Stimulated activated CD4-positive, alpha-beta T cell treated with anti-CD3 and anti-CD28 coated beads, Interleukin-4, amount 100 ng/mL, for 24 hours (primary cell): ENCODE results near the gene UBE2K.
"Not testable (repeated sequence)": the region's sequence is repeated elsewhere in the genome, so short reads cannot be mapped to it uniquely, and the experiment has no call there.

ENCODE experiments used
- DNase-seq: peaks from one replicate; pipeline ENCODE4 v3.0.0-alpha.2; 2020

UBE2K gene

DNA sequence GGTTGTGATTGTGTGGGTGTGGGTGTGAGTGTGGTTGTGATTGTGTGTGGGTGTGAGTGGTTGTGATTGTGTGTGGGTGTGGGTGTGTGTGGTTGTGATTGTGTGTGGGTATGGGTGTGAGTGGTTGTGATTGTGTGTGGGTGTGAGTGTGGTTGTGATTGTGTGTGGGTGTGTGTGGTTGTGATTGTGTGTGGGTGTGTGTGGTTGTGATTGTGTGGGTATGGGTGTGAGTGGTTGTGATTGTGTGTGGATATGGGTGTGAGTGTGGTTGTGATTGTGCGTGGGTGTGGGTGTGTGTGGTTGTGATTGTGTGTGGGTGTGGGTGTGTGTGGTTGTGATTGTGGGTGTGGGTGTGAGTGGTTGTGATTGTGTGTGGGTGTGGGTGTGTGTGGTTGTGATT lies 115.1 kb downstream of the UBE2K start:
- not testable (repeated sequence) for DNase-seq

- not testable (repeated sequence) for DNase-seq
Measured at GRCh38 chr4:39813761-39814160, 115.8 kb downstream of the UBE2K start.

- no peak for DNase-seq
Measured at GRCh38 chr4:39814403-39815185, 116.7 kb downstream of the UBE2K start.

DNA sequence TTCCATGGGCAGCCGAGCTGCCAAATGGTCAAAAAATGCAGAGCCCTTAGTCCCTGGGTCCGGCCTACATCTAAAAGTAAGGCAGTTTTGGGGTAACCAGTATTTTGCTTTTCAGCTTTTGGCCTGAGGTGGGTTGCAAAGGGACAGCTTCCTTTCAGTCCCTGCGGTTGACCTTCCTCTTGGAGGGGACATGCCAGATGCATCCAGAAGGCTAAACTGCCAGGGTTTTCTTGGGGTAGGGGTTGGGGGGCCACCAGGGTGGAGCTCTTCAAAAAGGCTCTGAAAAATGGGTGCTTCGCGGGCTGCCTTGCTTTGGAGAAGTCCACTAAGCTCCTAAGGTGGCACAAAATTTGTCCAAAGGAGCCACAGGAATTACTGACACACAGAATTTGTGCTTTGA lies 120.7 kb downstream of the UBE2K start:
- no peak for DNase-seq

GRCh38 chr4:39820186-39820585 lies 122.2 kb downstream of the UBE2K start:
- DNase-seq = no peak

DNA sequence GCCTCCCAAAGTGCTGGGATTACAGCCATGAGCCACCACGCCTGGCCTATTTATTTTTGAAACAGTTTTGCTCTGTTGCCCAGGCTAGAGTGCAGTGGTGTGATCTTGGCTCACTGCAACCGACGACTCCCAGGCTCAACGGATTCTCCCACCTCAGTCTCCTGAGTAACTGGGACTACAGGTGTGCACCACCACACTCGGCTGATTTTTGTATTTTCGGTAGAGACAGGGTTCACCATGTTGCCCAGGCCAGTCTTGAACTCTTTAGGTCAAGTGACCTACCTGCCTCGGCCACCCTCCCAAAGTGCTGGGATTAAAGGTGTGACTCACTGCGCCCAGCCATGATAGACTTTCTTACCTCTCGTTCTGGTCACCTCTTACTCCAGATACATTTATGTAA lies 124.0 kb downstream of the UBE2K start:
- no peak for DNase-seq

GRCh38 chr4:39822662-39823061 lies 124.7 kb downstream of the UBE2K start:
- no peak for DNase-seq

GRCh38 chr4:39823191-39823590 lies 125.3 kb downstream of the UBE2K start:
- DNase-seq = no peak

DNA sequence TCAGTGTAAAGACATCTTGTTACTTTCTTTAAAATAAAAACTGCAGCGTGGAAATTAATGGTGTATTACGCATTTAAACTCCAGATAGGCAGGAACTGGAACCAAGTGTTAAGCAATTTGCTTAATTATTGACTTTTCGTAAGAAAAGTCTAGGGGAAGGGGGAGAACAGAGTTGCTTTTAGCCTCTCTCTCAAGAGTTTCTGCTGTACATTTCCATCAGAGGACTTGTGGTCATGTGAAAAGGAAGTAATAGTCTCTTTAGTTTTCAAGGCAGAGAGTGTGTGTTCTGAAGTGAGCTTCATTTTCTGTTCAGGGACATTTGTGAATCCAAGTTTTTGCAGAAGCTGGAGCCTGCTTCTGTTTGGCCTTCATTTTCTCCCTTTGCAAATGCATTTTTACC lies 127.2 kb downstream of the UBE2K start:
- DNase-seq = no peak

- DNase-seq = no peak
Measured at GRCh38 chr4:39825741-39826231, 127.8 kb downstream of the UBE2K start.
